ENCODE data around the gene DNAH7.

GRCh38 chr2:195834836-195835235 lies 233.8 kb downstream of the DNAH7 start:
- TF ChIP-seq CTCF (IDR thresholded peaks at IDR 0.05) (no peak), POLR2A (IDR thresholded peaks at IDR 0.05) (no peak)

All from adrenal gland (tissue), 5 donors.